HG03520 (cell line): ENCODE measurements around the gene MANF.

Experiments
- ATAC-seq: cut with Tn5 transposase; IDR thresholded peaks from one replicate; pipeline ENCODE4 v1.9.1; 2021; ENCODE audit warnings: mild to moderate bottlenecking, moderate library complexity; ENCODE audit not compliant: unreplicated experiment

Gene MANF

DNA sequence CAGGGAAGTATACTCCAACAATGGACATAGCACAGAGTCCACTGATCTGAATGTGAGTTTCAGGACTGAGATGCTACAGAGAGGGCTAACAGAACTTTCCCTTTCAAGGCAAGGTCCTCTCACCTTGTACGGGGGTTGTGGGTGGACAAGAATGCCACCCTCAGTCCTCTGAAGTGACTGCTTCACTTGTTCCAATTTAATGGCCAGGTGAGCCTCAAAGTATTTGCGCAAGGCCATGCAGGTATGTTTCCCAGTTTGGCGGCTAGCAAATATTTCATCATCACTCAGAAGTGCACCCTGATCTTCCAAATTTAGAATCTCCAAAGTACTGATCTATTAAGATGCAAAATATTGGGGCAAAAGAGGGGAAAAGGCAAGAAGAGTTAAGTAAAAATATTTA lies 44.0 kb downstream of the MANF start:
- ATAC-seq: no peak

DNA sequence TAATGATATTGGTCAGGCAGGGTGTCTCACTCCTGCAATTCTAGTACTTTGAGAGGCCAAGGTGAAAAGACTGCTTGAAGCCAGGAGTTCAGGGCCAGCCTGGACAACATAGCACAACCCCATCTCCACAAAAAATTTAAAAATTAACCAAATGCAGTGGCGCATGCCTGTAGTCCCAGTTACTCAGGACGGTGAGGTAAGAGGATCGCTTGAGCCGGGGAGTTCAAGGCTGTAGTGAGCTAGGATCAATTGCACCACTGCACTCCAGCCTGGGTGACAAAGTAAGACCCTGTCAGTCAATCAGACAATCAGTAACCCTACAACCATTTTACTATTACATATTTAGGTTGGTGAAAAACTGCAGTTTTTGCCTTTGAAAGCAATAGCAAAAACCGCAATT lies 49.0 kb downstream of the MANF start:
- no peak for ATAC-seq

DNA sequence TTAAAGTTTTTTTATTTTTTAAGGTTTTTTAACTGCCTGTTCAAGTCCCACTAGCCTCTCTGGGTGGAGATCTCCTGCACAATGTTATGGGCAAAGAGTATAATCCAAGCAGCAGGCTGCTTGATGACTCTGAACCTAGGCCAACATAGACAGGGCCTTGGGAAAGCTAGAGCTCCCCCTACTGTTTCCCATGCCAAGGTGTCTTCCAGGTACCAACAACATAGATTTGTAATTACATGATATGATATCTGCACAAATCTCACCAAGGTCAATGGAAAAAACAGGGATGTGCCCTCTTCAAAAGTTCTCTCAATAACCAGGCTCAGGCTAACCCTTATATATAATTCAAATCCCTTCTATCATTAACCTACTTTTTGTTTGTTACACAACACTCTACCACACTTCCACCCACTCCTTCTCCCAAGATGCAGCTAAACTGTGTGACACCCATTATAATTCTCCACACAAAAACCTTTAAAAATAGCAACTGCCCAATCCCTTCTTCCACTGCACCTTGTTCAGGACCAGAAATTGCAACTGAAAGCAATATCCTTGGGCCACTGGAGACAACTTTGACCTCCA lies 49.7 kb downstream of the MANF start:
- no peak for ATAC-seq

DNA sequence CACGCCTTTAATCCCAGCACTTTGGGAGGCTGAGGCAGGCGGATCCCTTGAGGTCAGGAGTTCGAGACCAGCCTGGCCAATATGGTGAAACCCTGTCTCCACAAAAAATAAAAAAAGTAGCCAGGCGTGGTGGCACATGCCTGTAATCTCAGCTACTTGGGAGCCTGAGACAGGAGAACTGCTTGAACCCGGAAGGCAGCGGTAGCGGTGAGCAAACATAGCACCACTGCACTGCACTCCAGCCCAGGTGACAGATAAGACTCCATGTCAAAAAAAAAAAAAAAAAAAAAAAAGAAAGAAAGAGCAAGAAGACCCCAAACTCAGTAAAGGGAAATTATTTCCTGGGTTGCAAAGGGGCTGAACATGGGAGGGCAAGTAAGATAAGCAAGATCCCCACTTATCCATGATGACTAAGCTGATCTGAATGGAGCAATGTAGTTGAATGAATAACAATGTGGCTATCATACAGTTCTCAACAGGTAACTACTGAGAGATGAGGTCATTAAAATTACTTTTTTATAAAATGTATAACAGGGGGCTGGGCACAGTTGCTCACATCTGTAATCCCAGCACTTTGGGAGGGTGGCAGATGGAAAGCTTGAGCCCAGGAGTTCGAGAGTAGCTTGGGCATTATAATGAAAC lies 52.0 kb downstream of the MANF start:
- ATAC-seq: no peak
